ENCODE measurements around the gene TMEM178B.
"Not testable (repeated sequence)": the region's sequence is repeated elsewhere in the genome, so short reads cannot be mapped to it uniquely, and the experiment has no call there.

TMEM178B gene

DNA sequence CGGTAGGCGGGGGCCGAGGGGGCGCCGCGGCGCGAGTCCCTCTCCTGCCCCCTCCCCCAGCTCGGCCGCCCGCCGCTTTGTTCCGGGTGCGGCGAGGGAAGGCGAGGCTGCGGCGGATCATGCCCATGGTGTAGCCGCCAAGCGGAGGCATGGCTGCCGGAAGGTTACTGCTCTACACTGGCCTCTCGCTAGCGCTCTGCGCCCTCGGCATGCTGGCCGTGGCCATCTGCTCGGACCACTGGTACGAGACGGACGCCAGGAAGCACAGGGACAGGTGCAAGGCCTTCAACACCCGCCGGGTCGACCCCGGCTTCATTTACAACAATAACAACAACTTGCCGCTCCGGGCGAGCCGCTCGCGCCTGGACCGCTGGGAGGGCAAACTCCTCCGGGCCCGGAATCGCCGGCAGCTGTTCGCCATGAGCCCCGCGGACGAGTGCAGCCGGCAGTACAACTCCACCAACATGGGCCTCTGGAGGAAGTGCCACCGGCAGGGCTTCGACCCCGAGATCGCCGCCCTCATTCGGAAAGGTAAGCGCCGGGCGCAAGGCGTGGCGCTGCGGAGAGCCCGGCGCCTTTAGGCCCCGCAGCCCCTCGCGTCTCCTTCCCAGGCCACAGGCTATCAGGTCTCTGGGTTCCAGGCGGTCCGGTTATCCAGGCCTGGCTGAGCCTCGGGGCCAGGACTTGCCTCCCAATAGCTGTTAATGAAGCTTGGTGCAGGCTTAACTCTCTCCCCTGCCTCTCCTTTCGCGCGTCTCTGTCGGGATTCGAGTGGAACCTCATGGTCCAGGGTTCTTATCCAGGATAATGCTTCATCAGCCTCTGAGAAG is 513 bp downstream of the TMEM178B start:
- ChIA-PET CTCF (no interaction called here), POLR2A (ENCODE audit: low non-redundant PET) (no interaction called here)
- no peak overlapping the region for H3K27ac ChIP-seq

DNA sequence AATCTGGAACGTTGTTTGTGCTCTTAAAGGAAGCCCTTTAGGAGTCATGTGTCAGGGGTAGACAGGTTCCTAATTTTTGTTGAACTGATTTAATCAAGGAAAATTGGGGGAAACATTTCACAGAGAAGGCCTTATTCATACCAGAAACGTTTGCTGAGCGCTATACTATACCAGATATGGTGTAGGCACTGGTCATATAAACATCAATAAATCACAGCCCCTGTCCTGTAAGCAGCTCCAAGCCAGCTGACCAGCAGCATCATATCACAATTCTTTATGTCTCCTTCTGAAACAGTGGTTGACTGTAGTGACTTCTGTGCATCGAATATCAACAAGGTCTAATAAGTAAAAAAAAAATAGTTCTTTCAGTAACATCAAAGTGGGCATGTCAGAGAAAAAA is 1.1 kb downstream of the TMEM178B start:
- H3K27ac ChIP-seq: no peak overlapping the region
- POLR2A ChIA-PET (ENCODE audit: low non-redundant PET): no interaction called here
- CTCF ChIA-PET: no interaction called here
- DNase-seq (ENCODE audit: low spot score): no peak
- no peak for TF ChIP-seq CTCF (conservative IDR thresholded peaks at IDR 0.05; ENCODE audit: low read depth)

More for the DNA sequence above, 513 bp downstream of the TMEM178B start:
- DNase-seq (ENCODE audit: low spot score): no peak
- TF ChIP-seq CTCF (conservative IDR thresholded peaks at IDR 0.05; ENCODE audit: low read depth): no peak

DNA sequence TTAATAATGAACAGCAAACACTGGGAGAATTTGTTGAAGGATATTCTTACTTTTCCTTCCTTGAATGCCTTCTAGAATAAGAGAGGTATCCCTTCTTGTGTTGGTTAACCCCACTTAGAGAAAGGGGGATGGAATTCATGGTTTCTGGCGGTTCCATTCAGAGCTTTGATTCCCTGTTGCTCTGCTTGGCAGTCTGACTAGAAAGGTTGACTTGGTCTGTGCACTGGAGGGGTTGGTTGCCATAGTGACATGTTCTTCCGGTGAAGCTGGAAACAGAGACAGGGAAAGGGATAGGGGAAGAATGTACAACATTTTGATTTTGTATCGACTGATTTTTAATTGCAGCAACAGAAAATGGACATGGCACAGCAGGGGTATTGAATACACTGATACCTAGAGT is 2.5 kb downstream of the TMEM178B start:
- TF ChIP-seq CTCF (conservative IDR thresholded peaks at IDR 0.05; ENCODE audit: low read depth): no peak
- DNase-seq (ENCODE audit: low spot score): no peak
- CTCF ChIA-PET: interaction anchor here (0.6 kb wide), 1 partner anchor 409 kb away, joined by 3 read pairs; no protein-coding TSS in a partner anchor
- no peak overlapping the region for H3K27ac ChIP-seq
- POLR2A ChIA-PET (ENCODE audit: low non-redundant PET): no interaction called here

DNA sequence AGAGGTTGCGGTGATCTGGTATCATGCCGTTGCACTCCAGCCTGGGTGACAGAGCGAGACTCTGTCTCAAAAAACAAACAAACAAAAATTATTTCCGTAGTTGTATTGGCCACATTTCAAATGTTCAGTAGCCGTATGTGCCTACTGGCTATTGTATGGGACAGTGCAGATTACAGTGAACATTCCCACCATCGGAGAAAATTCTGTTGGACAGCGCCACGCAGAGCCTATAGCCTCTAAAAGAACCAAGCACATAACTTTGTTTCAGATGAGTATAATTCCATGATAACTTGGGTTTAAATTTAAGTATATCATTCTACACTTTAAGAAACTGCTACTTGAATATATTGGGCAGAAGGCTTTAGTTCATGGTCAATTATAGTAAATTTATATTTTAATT is 5.4 kb downstream of the TMEM178B start:
- ChIA-PET POLR2A (ENCODE audit: low non-redundant PET) (no interaction called here), CTCF (no interaction called here)
- no peak overlapping the region for H3K27ac ChIP-seq
- DNase-seq (ENCODE audit: low spot score): no peak
- TF ChIP-seq CTCF (conservative IDR thresholded peaks at IDR 0.05; ENCODE audit: low read depth): no peak

GRCh38 chr7:141089490-141089889 is 15.6 kb downstream of the TMEM178B start:
- POLR2A ChIA-PET (ENCODE audit: low non-redundant PET); H3K27ac ChIP-seq; CTCF ChIA-PET: not testable (repeated sequence)

GRCh38 chr7:141094336-141095070 is 20.6 kb downstream of the TMEM178B start:
- CTCF ChIA-PET: no interaction called here
- no peak for TF ChIP-seq CTCF (conservative IDR thresholded peaks at IDR 0.05; ENCODE audit: low read depth)
- POLR2A ChIA-PET (ENCODE audit: low non-redundant PET): interaction anchor here (0.8 kb wide), 1 partner anchor 25 kb away, joined by 3 read pairs; no protein-coding TSS in a partner anchor
- no peak for DNase-seq (ENCODE audit: low spot score)
- no peak overlapping the region for H3K27ac ChIP-seq

More at GRCh38 chr7:141089490-141089889, 15.6 kb downstream of the TMEM178B start:
- DNase-seq (ENCODE audit: low spot score): not testable (repeated sequence)

- POLR2A ChIA-PET (ENCODE audit: low non-redundant PET): no interaction called here
- CTCF ChIA-PET: no interaction called here
- no peak for TF ChIP-seq CTCF (conservative IDR thresholded peaks at IDR 0.05; ENCODE audit: low read depth)
- H3K27ac ChIP-seq: no peak overlapping the region
- DNase-seq (ENCODE audit: low spot score): no peak
Observed at GRCh38 chr7:141097430-141097829, 23.6 kb downstream of the TMEM178B start.
